ENCODE measurements around the gene SNAPC4.
"Not testable (repeated sequence)": the region's sequence is repeated elsewhere in the genome, so short reads cannot be mapped to it uniquely, and the experiment has no call there.

The SNAPC4 gene

GRCh38 chr9:136358016-136358415 lies 42.0 kb downstream of the SNAPC4 start:
- no peak for DNase-seq (ENCODE audit: low read depth in 2 of 2)

GRCh38 chr9:136357202-136357725 lies 42.7 kb downstream of the SNAPC4 start:
- no peak for DNase-seq (ENCODE audit: low read depth in 2 of 2)

GRCh38 chr9:136355616-136356557 lies 44.1 kb downstream of the SNAPC4 start:
- DNase-seq (ENCODE audit: low read depth in 2 of 2) = no peak

- no peak for DNase-seq (ENCODE audit: low read depth in 2 of 2)
Observed at GRCh38 chr9:136354592-136355085, 45.3 kb downstream of the SNAPC4 start.

GRCh38 chr9:136353757-136354488 lies 46.0 kb downstream of the SNAPC4 start:
- DNase-seq (ENCODE audit: low read depth in 2 of 2) = no peak

GRCh38 chr9:136353088-136353487 lies 46.9 kb downstream of the SNAPC4 start:
- no peak for DNase-seq (ENCODE audit: low read depth in 2 of 2)

- DNase-seq (ENCODE audit: low read depth in 2 of 2) = no peak
Observed at GRCh38 chr9:136352682-136353081, 47.3 kb downstream of the SNAPC4 start.

- not testable (repeated sequence) for DNase-seq (ENCODE audit: low read depth in 2 of 2)
Observed at GRCh38 chr9:136351868-136352267, 48.1 kb downstream of the SNAPC4 start.

GRCh38 chr9:136351252-136351800 lies 48.6 kb downstream of the SNAPC4 start:
- no peak for DNase-seq (ENCODE audit: low read depth in 2 of 2)
